Fibroblast of lung (primary cell): ENCODE measurements around the gene DLG2.

Experiments
- CTCF ChIP-seq, 2 donors: IDR thresholded peaks in 1 of 2; conservative IDR thresholded peaks in 1 of 2; 1 replicate in 1 of 2; 2 replicates in 1 of 2; pipeline ENCODE4 v1.5.1; 2011 to 2012; ENCODE audit warnings: low read length in 2 of 2, control low read depth in 1 of 2, inconsistent platforms in 1 of 2, low read depth in 1 of 2, mild to moderate bottlenecking in 1 of 2
- EZH2 ChIP-seq: IDR thresholded peaks from 2 replicates; pipeline ENCODE4 v1.5.1; 2012; ENCODE audit warnings: low read length, control low read depth, mild to moderate bottlenecking; ENCODE audit errors: missing control alignments

GRCh38 chr11:85595285-85595884 lies 31.8 kb downstream of the DLG2 start:
- no peak for TF ChIP-seq EZH2
- peak; percentile 39 to 50 for TF ChIP-seq CTCF (conservative IDR thresholded peaks at IDR 0.05 in 1 of 2, IDR thresholded peaks at IDR 0.05 in 1 of 2; ENCODE audit: low read depth in 1 of 2, low read length in 2 of 2)
